Prostate gland (tissue), 2 donors: ENCODE results near the gene ZNF594. TPM values are rescaled to one million over a fixed set of nuclear protein-coding genes. Genes with fewer than 3 reads are reported as not detected.
"Not testable (repeated sequence)": the region's sequence is repeated elsewhere in the genome, so short reads cannot be mapped to it uniquely, and the experiment has no call there.

Source experiments
- DNase-seq: peaks from one replicate; pipeline ENCODE4 v3.0.0-alpha.2; 2019; ENCODE audit warnings: low spot score
- H3K27ac ChIP-seq, 2 donors: fragments of 200-600 bp; sonication (generic); 2 replicates each; pipeline ENCODE4 v1.5.1; 2017 to 2019
- H3K27me3 ChIP-seq: fragments of 200-600 bp; sonication (generic); replicated peaks from 2 replicates; pipeline ENCODE4 v1.5.1; 2019; ENCODE audit not compliant: insufficient read depth
- H3K36me3 ChIP-seq, 2 donors: fragments of 200-600 bp; sonication (generic); 1 replicate in 1 of 2; 2 replicates in 1 of 2; pipeline versions ENCODE4 v1.5.1 to v1.8.1; 2017 to 2019
- H3K4me1 ChIP-seq: fragments of 200-600 bp; sonication (generic); replicated peaks from 2 replicates; pipeline ENCODE4 v1.5.1; 2019
- H3K4me3 ChIP-seq, 2 donors: fragments of 200-600 bp; sonication (generic); 2 replicates each; pipeline ENCODE4 v1.5.1; 2017 to 2019
- H3K9me3 ChIP-seq: fragments of 200-600 bp; sonication (generic); 2 replicates; pipeline ENCODE4 v1.5.1; 2017
- CTCF ChIP-seq, 4 experiments: fragments of 200-600 bp in 2 of 4; fragments of 450-650 bp in 2 of 4; sonication (generic) in 2 of 4; IDR thresholded peaks; 1 replicate in 3 of 4; 2 replicates in 1 of 4; pipeline ENCODE4 v1.5.1; 2016 to 2019; ENCODE audit warnings: antibody characterized with exemption in 4 of 4, mild to moderate bottlenecking in 2 of 4, moderate library complexity in 2 of 4
- POLR2A ChIP-seq: fragments of 450-650 bp; IDR thresholded peaks from one replicate; pipeline ENCODE4 v1.6.1; 2016; ENCODE audit warnings: antibody characterized with exemption, mild to moderate bottlenecking
- POLR2AphosphoS5 ChIP-seq: sonication (generic); formaldehyde crosslinking; IDR thresholded peaks from one replicate; pipeline ENCODE4 v1.6.1; 2017; ENCODE audit warnings: antibody characterized with exemption
- WGBS: methylation state at CpG from one replicate; pipeline ENCODE4 v1.1.5; 2018; 5-methylcytosine and 5-hydroxymethylcytosine counted together
- intact Hi-C: fragments of 100-400 bp; cut with DNase I; formaldehyde crosslinking; loops from one replicate; pipeline ENCODE4 v1.14.2; 2022
- total RNA-seq, 2 donors: library from RNA; depleted of rRNA; stranded (reverse); fragments of >200 nt; gene quantifications; one replicate each; pipeline ENCODE4 v1.1.0, GENCODE V29; 2016

The ZNF594 gene
- total RNA-seq, 2 donors from 2014 or later: 20.3 to 33.2 TPM

- DNase-seq: no peak
- no peak for TF ChIP-seq POLR2AphosphoS5
- no peak for TF ChIP-seq CTCF (IDR thresholded peaks at IDR 0.05)
- H3K27me3 ChIP-seq: no peaks in the 10 kb centered on the region
- no peak overlapping the region for H3K4me3 ChIP-seq
- 71% methylated on average over 5 of the region's 5 CpGs for WGBS
- intact Hi-C loops: no loop called here
- H3K36me3 ChIP-seq: no peaks in the 10 kb centered on the region
- H3K9me3 ChIP-seq: no peaks in the 10 kb centered on the region
- H3K4me1 ChIP-seq: no peaks in the 10 kb centered on the region
- no peak overlapping the region for H3K27ac ChIP-seq
These were observed 28.4 kb upstream of the ZNF594 start for GRCh38 chr17:5220074-5220473.

GRCh38 chr17:5219536-5219935, 27.9 kb upstream of the ZNF594 start:
- intact Hi-C loops: no loop called here
- Histone ChIP-seq H3K4me3 (no peak overlapping the region), H3K4me1 (no peaks in the 10 kb centered on the region), H3K36me3 (no peaks in the 10 kb centered on the region), H3K9me3 (no peaks in the 10 kb centered on the region), H3K27ac (no peak overlapping the region), H3K27me3 (no peaks in the 10 kb centered on the region)
- TF ChIP-seq CTCF (IDR thresholded peaks at IDR 0.05) (no peak), POLR2A (no peak), POLR2AphosphoS5 (no peak)
- 78% methylated on average over 6 of the region's 6 CpGs for WGBS
- no peak for DNase-seq

- H3K27ac ChIP-seq, intact Hi-C loops, DNase-seq, H3K9me3 ChIP-seq, H3K4me1 ChIP-seq, H3K27me3 ChIP-seq, H3K36me3 ChIP-seq, H3K4me3 ChIP-seq: not testable (repeated sequence)
- 97% methylated on average over 5 of the region's 5 CpGs for WGBS
These were observed 25.9 kb upstream of the ZNF594 start for GRCh38 chr17:5217562-5217961.

GRCh38 chr17:5211458-5211857, 19.8 kb upstream of the ZNF594 start:
- H3K27me3 ChIP-seq: no peaks in the 10 kb centered on the region
- no peaks in the 10 kb centered on the region for H3K4me1 ChIP-seq
- H3K9me3 ChIP-seq: no peaks in the 10 kb centered on the region
- TF ChIP-seq POLR2AphosphoS5 (peak; percentile 61), CTCF (IDR thresholded peaks at IDR 0.05) (no peak), POLR2A (no peak)
- 80% methylated on average over 7 of the region's 7 CpGs for WGBS
- H3K4me3 ChIP-seq: no peak overlapping the region
- H3K36me3 ChIP-seq: no peaks in the 10 kb centered on the region
- intact Hi-C loops: no loop called here
- no peak for DNase-seq
- peak overlapping the region in 1 of 2 donors; percentile 46 for H3K27ac ChIP-seq

GRCh38 chr17:5210614-5211252, 19.1 kb upstream of the ZNF594 start:
- no peak overlapping the region for H3K4me3 ChIP-seq
- 92% methylated on average over 8 of the region's 8 CpGs for WGBS
- TF ChIP-seq CTCF (IDR thresholded peaks at IDR 0.05) (no peak), POLR2A (no peak), POLR2AphosphoS5 (no peak)
- intact Hi-C loops: no loop called here
- no peak for DNase-seq
- no peaks in the 10 kb centered on the region for H3K9me3 ChIP-seq
- no peaks in the 10 kb centered on the region for H3K36me3 ChIP-seq
- no peaks in the 10 kb centered on the region for H3K27me3 ChIP-seq
- H3K4me1 ChIP-seq: no peaks in the 10 kb centered on the region
- H3K27ac ChIP-seq: peak overlapping the region in 1 of 2 donors; percentile 46
